ENCODE data around the gene ISM1. TPM values are rescaled to one million over a fixed set of nuclear protein-coding genes. Genes with fewer than 3 reads are reported as not detected.

The ISM1 gene
- total and polyA plus RNA-seq, 2 of the 13 experiments (the other 11 are each of a cell fraction or from before 2014, with no cell fraction given), result 0.40 to 1.4 TPM

- FAIRE-seq (no peak), DNase-seq (ENCODE audit: low spot score) (no peak), ATAC-seq (no peak)
- no peaks in the 10 kb centered on the region for H3K36me3 ChIP-seq (replicated peaks in 1 of 2; ENCODE audit: control insufficient read depth in 1 of 2, insufficient read depth in 2 of 2, low read length in 2 of 2)
- H3K4me3 ChIP-seq (replicated peaks in 1 of 3; ENCODE audit: insufficient read depth in 1 of 3, low read depth in 2 of 3, low read length in 3 of 3), result no peak overlapping the region
- H3K4me2 ChIP-seq (ENCODE audit: low read depth, low read length), result no peak overlapping the region
- no peak overlapping the region for H2AFZ ChIP-seq (ENCODE audit: low read length)
- 91% methylated on average over 10 of the region's 10 CpGs for WGBS (ENCODE audit: low lambda C conversion rate)
- POLR2A ChIA-PET, result no interaction called here
- TF ChIP-seq MAFK (conservative IDR thresholded peaks at IDR 0.05 in 1 of 2, IDR thresholded peaks at IDR 0.05 in 1 of 2; ENCODE audit: low read length in 2 of 2) (peak; percentile 91 to 94), MAFF (IDR thresholded peaks at IDR 0.05; ENCODE audit: low read depth, low read length) (peak; percentile 92), GABPA (IDR thresholded peaks at IDR 0.05; ENCODE audit: low read depth, low read length) (no peak), GABPA (CRISPR knock-in tag; IDR thresholded peaks at IDR 0.05; ENCODE audit: low read depth) (no peak)
- intact Hi-C loops (cut with micrococcal nuclease; ENCODE audit: unreplicated experiment), result no loop called here
- H3K9me3 ChIP-seq (ENCODE audit: low read length), result no peaks in the 10 kb centered on the region
- no peak overlapping the region for H3K9ac ChIP-seq (ENCODE audit: insufficient read depth, low read depth, low read length)
- no peaks in the 10 kb centered on the region for H3K4me1 ChIP-seq (ENCODE audit: insufficient read depth, low read length)
- H4K20me1 ChIP-seq (ENCODE audit: insufficient read depth, low read length), result no peaks in the 10 kb centered on the region
- CTCF ChIA-PET (ENCODE audit: low intra/inter-chr PET ratio, low total read pairs), result no interaction called here
- no TSS peak for BruUV-seq (replicated peaks)
- no peaks in the 10 kb centered on the region for H3K27me3 ChIP-seq (ENCODE audit: control insufficient read depth in 1 of 2, insufficient read depth in 2 of 2, low read length in 2 of 2)
- in situ Hi-C loops (cut with HindIII; ENCODE audit: extremely low pct_ligation_motif_present, low pct_unique_long_range_greater_than_20kb), result no loop called here
- no peaks in the 10 kb centered on the region for H3K79me2 ChIP-seq (ENCODE audit: insufficient read depth, low read length)
- no peak overlapping the region for H3K27ac ChIP-seq (ENCODE audit: extremely low read length, insufficient read depth, low read length)
Observed at GRCh38 chr20:13271977-13272975, 51.2 kb downstream of the ISM1 start.

- ChIA-PET CTCF (ENCODE audit: low intra/inter-chr PET ratio, low total read pairs) (no interaction called here), POLR2A (no interaction called here)
- Histone ChIP-seq H3K4me2 (ENCODE audit: low read depth, low read length) (no peak overlapping the region), H3K4me1 (ENCODE audit: insufficient read depth, low read length) (no peaks in the 10 kb centered on the region), H3K4me3 (replicated peaks in 1 of 3; ENCODE audit: insufficient read depth in 1 of 3, low read depth in 2 of 3, low read length in 3 of 3) (no peak overlapping the region), H2AFZ (ENCODE audit: low read length) (no peak overlapping the region), H3K9me3 (ENCODE audit: low read length) (no peaks in the 10 kb centered on the region), H3K27me3 (ENCODE audit: control insufficient read depth in 1 of 2, insufficient read depth in 2 of 2, low read length in 2 of 2) (no peaks in the 10 kb centered on the region), H3K27ac (ENCODE audit: extremely low read length, insufficient read depth, low read length) (no peak overlapping the region), H3K9ac (ENCODE audit: insufficient read depth, low read depth, low read length) (no peak overlapping the region), H4K20me1 (ENCODE audit: insufficient read depth, low read length) (no peaks in the 10 kb centered on the region), H3K79me2 (ENCODE audit: insufficient read depth, low read length) (no peaks in the 10 kb centered on the region), H3K36me3 (replicated peaks in 1 of 2; ENCODE audit: control insufficient read depth in 1 of 2, insufficient read depth in 2 of 2, low read length in 2 of 2) (no peaks in the 10 kb centered on the region)
- FAIRE-seq (no peak), ATAC-seq (peak; percentile 35; the same call in 2 of the 3 replicates), DNase-seq (ENCODE audit: low spot score) (no peak)
- TF ChIP-seq UBTF (CRISPR knock-in tag; IDR thresholded peaks at IDR 0.05), result no peak
- in situ Hi-C loops (cut with HindIII; ENCODE audit: extremely low pct_ligation_motif_present, low pct_unique_long_range_greater_than_20kb) (no loop called here), intact Hi-C loops (cut with micrococcal nuclease; ENCODE audit: unreplicated experiment) (no loop called here)
- WGBS (ENCODE audit: low lambda C conversion rate), result 82% methylated on average over 18 of the region's 18 CpGs
- no TSS peak for BruUV-seq (replicated peaks)
Observed at GRCh38 chr20:13274275-13274861, 53.3 kb downstream of the ISM1 start.

Measured in HepG2 (cell line).